GM18511 (cell line): Measurements from ENCODE around the gene CREM.

Experiments
- ATAC-seq: cut with Tn5 transposase; IDR thresholded peaks from one replicate; pipeline ENCODE4 v1.9.1; 2021; ENCODE audit warnings: mild to moderate bottlenecking, moderate library complexity; ENCODE audit not compliant: unreplicated experiment

CREM gene

DNA sequence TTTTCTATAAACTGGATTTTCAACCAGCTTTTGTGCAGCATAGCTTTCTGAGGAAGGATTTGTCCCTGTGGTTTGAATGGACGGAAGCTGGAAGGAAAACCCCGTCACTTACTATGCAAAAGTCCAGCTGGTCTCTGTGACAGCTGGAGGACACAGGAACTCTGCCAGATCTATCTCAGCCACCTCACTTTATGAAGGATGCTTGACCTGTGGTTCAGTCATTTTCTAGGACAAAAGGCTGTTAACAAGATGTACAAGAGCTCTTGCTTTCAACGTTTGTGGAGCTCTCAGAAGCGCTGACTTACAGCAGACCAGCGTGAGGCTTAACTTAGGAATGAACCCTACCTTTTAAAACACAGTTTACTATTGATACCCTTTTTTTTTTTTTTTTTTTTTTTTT lies 90.8 kb downstream of the CREM start:
- no peak for ATAC-seq

DNA sequence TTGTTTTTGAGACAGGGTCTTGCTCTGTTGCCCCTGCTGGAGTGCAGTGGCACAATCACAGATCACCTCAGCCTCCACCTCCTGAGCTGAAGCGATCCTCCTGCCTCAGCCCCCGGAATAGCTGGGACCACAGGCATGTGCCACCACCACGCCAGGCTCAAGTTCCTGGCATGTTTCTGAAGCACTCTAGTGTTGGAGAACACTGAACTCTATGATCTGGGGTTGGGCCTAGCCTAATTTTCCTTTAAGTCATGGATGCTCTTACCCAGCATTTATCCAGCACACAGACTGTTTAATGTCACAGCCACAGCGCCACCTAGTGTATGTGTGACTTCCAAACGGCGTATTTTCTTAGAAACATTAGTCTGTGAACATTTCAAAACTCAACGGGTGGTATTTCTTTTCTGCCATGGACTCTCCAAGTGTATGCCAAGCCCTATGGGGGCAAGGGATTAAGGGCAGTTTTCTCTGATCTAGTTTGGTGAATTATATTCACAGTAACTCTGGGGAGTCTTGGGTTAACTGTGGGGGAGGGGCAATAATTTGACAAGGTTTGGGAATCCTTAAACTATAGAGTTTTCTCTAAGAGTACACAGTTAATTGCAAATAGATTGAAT lies 91.8 kb downstream of the CREM start:
- peak; percentile 69 for ATAC-seq

DNA sequence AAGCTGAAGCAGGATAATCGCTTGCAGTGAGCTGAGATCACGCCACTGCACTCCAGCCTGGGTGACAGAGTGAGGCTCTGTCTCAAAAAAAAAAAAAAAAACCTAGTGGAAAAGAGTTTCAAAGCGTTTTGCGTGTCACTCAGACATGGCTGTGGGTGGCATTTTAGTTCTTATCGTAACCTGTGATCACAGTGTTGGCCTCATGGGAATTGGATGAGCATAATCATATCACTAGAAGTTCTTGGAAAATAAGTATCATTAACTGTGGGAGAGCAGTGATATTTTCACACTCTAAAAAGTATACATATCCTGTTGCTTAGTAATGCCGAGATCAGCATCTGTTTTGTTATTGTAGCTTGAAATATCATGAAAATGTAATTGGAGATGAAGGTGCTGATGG lies 92.6 kb downstream of the CREM start:
- ATAC-seq, result no peak

DNA sequence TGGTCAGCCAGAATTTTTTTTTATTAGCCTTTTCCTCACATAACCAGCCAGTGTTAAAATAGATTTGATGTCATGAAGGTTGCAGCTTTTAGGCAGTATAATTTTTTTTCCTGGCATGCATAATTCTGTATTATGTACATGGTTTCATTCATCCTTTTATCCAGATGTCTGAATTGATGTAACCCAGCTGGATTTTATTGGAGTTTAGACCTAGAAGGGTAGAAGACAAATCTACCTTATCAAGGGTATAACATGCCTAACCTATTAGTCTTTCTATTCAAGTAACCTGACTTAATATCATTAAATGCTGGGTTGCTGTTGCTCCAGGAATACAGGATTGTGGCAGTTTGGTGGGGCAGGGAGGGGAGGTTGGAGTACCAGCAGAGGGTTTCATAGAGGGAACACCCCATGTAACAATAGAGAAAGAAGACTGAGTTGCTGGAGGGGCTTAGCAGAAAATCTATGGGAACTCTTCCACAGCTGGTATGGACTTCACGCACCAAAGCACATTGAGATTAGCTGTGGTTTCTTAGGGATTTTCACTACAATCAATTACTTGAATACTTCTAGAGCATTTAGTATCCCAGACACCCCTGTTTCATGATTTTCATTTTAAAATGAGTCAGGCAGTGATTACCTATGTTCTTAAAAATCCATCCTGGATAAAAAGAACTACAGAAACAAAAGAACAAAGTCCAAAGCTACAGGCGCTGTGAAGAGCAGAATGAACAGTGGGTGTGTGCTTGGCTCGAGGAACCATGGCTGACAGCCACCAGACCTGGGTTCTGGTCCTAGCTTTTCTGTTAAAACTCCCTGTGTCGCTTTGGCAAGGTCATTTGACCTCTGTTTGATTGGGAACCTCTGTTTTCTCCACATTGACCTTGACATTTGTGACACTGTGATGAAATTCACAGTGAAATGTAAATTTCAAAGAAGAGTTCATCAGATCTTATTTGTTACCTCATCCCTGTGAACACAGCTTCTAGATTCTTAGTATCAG lies 93.5 kb downstream of the CREM start:
- ATAC-seq, result no peak

DNA sequence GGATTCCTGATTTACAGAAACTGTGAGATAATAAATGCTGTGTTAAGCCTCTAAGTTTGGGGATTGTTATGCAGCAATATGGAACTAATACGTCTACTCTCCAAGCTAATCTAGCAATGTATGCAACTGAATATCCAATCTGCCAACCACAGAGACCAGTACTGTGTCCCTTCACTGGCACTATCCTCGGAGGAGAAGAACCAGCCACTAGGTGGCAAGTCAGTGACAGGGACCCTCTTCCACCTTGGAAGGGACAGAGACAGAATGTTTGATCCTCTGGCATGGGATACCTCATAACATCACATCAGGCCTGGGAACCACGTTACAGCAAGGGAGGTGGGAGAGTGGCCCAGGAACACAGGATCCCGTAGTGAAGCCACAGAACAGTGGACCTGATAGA lies 96.4 kb downstream of the CREM start:
- ATAC-seq, result no peak

DNA sequence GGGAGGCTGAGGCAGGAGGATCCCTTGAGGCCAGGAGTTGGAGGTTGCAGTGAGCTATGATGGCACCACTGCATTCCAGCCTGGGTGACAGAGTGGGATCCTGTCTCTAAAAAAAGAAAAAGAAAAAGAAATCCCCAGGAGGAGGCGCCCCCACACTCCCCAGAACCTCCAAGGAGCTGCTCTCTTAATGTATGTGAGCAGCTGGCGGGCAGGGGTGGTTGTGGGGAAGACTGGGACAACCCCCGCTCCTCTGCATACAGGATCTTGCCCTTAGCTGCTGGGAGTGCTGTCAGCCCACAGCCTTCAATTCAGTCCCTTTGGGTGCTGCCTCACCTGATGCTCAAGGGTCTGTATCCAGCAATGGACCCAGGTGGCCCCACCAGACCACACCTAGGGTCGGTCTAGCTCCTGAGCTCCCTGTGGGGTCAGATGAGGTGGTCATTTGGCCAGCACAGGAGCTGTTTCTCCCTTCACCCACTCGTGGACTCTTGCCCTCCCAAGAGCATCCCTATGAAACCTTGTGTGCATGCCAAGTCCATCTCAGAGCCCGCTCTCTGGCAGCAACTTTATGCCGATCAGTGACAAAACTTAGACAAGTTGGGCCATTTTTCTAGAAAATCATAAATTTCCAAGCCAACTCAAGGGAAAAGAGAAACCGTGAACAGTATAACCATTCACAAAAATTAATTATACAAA lies 97.5 kb downstream of the CREM start:
- no peak for ATAC-seq

DNA sequence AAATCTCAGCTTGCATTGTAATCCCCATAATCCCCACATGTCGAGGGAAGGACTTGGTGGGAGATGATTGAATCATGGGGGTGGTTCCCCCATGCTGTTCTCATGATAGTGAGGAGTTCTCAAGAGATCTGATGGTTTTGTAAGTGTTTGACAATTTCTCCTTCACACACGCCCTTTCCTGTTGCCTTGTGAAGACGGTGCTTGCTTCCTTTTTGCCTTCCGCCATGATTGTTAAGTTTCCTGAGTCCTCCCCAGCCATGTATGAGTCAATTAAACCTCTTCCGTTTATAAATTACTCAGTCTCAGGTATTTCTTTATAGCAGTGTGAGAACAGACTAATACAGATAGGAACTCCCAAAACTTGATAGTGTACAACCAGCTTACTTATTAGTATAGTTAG lies 98.6 kb downstream of the CREM start:
- ATAC-seq, result no peak

DNA sequence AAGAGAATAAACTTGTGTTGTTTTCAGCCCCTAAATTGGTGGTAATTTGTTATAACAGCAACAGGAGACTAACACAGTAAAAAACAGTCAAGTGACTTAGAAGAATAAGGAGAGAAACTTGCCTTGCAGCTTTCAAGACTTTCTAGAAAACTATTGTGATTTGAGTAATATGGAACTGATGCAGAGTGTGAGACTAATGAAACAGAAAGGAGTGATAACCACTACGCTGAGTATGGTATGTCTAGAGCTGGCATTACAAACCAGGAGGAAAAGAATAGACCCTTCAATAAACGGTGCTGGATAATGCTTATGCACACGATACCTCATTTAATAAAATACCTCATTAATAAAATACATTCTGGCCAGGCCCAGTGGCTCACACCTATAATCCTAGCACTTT lies 99.9 kb downstream of the CREM start:
- ATAC-seq, result peak; percentile 57

DNA sequence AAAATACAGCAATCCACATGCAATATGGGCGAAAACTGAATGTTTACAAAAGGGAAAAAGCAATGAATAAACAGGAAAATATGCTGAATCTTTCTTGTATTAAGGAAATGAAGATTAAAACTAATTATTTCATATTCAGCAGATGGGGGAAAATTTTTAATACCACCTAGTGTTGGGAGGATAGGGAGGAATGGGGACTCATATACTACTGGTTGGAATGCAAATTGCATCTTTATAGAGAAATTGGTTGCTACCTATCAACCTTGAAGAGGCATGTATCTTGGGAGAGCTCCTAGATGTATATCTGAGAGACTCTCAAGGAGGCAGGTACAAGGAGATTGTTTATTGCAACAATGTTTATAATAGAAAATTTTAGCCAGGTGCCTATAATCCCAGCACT lies 101.4 kb downstream of the CREM start:
- ATAC-seq, result no peak

DNA sequence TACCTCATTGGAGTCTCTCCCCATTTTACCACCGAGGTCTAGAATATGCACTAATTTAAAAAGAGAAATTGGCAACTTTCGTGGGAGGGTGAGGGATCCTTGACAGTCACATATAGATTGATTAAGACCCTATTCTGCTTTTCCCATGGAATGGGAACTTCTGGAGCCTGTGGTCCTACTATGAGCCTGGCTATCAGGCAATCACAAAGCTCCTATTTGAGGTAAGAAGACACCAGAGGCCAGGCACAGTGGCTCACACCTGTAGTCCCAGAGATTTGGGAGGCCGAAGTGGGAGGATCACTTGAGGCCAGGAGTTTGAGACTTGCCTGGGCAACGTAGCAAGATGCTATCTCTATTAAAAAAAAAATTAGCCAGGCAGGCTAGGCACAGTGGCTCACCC lies 105.0 kb downstream of the CREM start:
- no peak for ATAC-seq

DNA sequence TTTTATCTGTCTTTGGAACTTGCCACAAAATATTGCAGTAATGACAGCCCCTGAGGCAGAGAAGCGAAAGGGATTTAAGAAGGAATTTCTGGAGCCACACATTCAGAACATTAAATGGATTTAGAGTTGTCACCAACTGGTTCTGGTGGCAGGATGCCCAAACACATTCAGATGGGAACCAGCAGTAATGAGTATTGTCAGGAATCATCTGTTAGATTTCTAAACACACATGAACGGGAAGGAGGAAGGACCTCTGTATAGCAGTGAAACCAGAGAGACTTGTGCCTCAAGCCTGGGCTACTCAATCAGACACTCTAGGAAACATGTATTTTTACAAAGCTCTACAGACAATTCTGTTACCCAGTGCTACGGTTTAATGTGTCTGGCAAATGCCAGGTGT lies 105.9 kb downstream of the CREM start:
- ATAC-seq, result no peak

DNA sequence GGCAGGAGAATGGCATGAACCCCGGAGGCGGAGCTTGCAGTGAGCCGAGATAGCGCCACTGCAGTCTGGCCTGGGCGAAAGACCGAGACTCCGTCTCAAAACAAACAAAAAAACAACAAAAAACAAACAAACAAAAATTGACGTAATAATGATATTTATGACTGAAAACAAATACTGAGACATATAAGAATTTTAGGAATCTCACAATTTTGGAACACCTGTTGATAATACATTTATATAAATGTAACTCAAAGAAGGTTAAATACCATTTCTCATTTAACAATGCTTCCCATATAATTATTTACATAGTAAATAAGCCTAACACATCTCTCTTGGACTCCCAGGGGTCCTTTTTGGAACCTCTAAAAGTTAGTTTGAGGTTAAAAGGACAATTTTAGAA lies 107.4 kb downstream of the CREM start:
- no peak for ATAC-seq

DNA sequence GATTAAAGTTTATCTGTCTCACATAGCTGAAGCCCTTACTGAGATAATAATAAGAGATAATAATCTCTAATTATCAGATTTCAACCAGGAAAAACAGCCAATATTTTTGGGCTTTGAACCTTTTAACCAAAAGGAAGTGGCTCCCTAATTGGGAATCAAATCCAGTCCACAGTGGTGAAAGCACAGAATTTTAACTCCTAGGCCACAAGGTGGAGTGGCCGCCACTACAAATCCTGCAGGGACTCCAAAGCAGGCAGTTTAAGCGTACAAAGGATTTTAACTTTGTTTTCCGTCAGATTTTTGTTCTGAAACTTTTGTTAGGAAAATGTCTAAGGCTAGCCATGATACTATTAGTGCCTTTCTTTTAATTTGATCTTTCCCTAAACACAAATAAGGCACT lies 110.1 kb downstream of the CREM start:
- no peak for ATAC-seq

DNA sequence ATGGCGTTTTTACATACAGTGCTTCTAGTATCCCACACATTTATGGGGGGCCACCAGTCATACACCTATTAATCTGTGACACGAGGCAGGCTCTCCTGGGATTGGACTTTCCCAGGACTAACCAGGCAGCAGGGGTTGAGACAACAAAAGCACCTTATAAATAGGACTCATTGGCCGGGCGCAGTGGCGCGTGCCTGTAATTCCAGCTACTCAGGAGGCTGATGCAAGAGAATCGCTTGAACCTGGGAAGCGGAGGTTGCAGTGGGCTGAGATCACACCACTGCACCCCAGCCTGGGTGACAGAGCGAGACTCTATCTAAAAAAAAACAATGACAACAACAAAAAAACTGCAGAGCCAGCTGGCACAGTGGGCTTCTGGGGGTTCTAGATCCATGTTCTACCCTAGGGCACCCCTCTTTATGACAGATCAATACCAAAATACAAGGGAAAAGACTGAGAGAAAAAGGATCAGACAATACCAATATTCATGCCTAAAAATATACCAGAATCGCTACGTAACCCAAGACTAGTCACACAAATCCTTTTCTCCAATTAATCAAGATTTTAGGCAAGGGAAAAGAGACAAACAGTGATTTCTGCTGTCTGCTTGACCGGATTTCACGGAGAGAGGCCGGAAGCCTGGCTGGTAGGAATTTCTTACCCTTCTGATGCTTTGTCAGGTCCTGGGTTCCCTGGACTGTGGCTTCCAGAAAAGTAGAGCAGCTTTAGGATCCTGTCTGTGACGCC lies 111.3 kb downstream of the CREM start:
- ATAC-seq, result no peak

DNA sequence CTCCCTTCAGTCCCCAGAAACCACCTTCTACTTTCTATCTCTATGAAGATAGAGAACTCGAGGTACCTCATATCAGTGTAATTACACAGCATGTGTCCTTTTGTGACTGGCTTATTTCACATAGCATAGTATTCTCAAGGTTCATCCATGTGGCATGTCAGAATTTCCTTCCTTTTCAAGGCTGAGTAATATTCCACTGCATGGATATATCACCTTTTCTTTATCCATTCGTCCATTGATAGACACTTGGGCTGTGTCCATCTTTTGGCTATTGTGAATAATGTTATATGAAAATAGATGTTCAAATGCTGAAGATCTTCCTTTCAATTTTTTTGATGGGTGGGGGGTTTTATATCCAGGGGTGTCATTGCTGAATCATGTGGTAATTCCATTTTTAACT lies 117.9 kb downstream of the CREM start:
- ATAC-seq, result no peak

DNA sequence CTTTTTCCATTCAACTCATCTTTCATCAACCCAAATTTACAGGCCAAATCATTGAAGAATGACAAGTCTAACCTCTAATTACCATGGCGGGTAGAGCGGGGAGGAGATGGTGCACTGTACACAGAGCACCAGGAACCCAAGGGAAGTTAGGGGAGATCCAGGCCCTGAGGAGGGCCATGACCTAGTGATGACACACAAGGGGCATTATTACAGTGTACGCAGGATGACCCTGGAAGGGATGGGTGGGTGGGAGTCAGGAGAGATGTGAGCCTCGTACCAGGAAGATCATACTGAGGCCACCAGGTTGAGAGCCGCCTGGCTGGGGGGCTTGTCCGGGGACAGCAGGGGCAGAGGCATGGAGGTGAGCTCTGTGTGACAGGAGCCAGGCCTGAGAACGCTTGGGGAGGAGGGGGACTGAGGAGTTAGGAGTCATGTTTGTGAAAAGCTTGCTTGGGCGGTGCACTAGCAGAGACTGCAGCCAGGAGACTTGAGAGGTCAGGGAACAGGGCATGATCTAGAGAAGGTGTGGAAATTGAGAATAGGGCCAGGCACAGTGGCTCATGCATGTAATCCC lies 120.2 kb downstream of the CREM start:
- no peak for ATAC-seq

DNA sequence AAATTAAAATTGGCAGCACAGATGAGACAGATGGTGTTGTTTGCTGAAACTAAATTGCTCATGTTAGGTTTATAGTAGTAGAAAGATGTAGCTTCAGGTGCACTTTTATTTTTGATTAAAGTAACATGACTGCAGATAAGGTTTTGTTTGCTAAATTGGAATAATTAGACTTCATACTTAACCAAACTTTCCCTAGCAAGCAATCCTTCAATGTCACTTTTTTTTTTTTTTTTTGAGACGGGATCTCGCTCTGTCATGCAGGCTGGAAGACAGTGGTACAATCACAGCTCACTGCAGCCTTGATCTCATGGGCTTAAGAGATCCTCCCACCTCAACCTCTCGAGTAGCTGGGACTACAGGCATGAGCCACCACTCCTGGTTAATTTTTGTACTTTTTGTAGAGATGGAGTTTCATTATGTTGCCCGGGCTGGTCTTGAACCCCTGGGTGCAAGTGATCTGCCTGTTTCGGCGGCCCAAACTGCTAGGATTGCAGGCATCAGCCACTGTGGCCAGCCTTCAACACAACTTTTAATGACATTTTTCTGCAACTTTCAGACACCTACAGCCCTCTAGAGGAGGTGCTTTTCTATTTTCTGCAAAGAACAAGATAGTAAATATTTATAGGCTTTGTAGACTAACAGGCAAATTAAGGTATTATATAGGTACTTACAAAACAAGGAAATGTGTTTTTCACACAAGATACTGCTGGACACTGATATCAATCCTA lies 124.9 kb downstream of the CREM start:
- ATAC-seq, result no peak

DNA sequence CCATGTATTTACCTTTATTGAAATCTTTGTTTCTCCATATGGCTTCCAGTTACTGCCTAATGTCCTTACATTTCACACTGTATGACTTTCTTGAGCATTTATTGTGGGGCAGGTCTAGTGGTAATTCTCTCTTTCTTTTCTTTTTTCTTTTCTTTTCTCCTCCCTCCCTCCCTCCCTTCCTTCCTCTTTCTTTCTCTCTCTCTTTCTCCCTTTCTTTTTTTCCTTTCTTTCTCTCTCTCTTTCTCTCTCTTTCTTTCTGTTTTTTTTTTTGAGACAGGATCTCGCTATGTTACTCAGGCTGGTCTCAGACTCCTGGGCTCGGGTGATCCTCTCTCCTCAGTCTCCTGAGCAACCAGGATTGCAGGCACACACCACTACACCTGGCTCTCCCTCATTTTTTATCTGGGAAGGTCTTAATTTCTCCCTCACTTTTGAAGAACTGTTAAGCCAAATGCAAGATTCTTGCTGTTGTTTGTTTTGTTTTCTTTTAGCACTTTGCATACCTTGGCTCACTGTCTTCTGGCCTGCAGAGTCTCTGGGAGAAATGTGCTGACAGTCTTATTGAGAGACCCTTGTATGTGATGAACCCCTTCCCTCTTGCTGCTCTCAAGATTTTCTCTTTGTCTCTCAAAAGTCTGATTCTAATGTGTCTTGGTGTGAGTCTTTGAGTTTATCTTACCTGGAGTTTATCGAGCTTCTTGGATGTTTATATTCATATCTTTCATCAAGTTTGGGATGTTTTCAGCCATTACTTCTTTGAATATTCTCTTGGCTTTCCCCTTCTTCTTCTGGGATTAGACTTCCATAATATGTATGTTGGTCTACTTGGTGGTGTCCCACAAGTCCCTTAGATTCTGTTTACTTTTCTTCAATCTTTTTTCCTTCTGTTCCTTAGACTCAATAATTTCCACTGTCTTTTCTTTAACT lies 130.7 kb downstream of the CREM start:
- ATAC-seq, result no peak

DNA sequence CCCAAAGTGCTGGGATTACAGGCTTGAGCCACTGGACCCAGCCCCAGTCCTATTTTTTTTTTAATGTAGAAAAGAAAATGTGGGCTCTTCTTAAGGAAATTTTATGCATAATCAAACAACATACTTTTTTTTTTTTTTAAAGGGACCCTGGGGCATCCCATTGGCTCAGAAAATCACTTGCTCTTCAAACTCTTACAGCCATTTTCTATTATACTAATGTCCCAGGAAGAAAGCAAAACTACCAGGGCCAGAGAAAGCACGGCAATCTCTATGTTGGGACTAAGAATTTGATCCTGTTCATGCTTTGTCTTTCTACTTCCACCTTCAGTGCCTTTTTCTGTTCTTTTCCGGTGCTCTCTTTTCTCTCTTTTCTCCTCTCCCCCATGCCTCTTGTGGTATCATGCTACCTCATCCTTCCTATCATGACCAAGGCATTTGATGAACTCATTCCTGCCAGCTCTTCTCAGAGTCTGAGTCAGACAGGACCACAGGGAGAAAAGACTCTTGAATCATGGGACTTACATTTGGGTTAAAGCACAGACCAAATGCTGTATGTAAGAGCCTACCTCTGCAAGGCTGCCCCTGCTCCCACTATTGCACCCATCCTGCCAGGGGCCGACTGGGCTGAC lies 133.2 kb downstream of the CREM start:
- no peak for ATAC-seq
